Ishikawa (cell line): ENCODE measurements around the gene RAC2.

Experiments
- CEBPB ChIP-seq: IDR thresholded peaks from 2 replicates; pipeline ENCODE4 v1.6.1; 2012
- CREB1 ChIP-seq: IDR thresholded peaks from 2 replicates; pipeline ENCODE4 v1.6.1; 2012; ENCODE audit warnings: low read depth
- EGR1 ChIP-seq: IDR thresholded peaks from 2 replicates; pipeline ENCODE4 v1.6.1; 2012
- EP300 ChIP-seq: IDR thresholded peaks from 2 replicates; pipeline ENCODE4 v1.6.1; 2012; ENCODE audit warnings: borderline replicate concordance
- FOXM1 ChIP-seq: IDR thresholded peaks from 2 replicates; pipeline ENCODE4 v1.6.1; 2012; ENCODE audit warnings: low read depth, borderline replicate concordance
- NFIC ChIP-seq: IDR thresholded peaks from 2 replicates; pipeline ENCODE4 v1.6.1; 2012
- RAD21 ChIP-seq: IDR thresholded peaks from 2 replicates; pipeline ENCODE4 v1.6.1; 2012; ENCODE audit warnings: low read depth
- TAF1 ChIP-seq: IDR thresholded peaks from 2 replicates; pipeline ENCODE4 v1.6.1; 2012; ENCODE audit warnings: low read depth, mild to moderate bottlenecking
- TCF12 ChIP-seq: IDR thresholded peaks from 2 replicates; pipeline ENCODE4 v1.6.1; 2012; ENCODE audit warnings: low read depth
- TEAD4 ChIP-seq: IDR thresholded peaks from 2 replicates; pipeline ENCODE4 v1.6.1; 2012
- USF1 ChIP-seq: IDR thresholded peaks from 2 replicates; pipeline ENCODE4 v1.6.1; 2012
- YY1 ChIP-seq: IDR thresholded peaks from 2 replicates; pipeline ENCODE4 v1.6.1; 2012; ENCODE audit warnings: low read depth
- ZBTB7A ChIP-seq: IDR thresholded peaks from 2 replicates; pipeline ENCODE4 v1.6.1; 2012; ENCODE audit warnings: low read depth
- TF ChIP-seq, protein P1 (sequence below): IDR thresholded peaks from 2 replicates; pipeline ENCODE4 v1.6.1; 2012
- TF ChIP-seq, protein P2 (sequence below): IDR thresholded peaks from 2 replicates; pipeline ENCODE4 v1.6.1; 2012; ENCODE audit warnings: low read depth, mild to moderate bottlenecking

The RAC2 gene

DNA sequence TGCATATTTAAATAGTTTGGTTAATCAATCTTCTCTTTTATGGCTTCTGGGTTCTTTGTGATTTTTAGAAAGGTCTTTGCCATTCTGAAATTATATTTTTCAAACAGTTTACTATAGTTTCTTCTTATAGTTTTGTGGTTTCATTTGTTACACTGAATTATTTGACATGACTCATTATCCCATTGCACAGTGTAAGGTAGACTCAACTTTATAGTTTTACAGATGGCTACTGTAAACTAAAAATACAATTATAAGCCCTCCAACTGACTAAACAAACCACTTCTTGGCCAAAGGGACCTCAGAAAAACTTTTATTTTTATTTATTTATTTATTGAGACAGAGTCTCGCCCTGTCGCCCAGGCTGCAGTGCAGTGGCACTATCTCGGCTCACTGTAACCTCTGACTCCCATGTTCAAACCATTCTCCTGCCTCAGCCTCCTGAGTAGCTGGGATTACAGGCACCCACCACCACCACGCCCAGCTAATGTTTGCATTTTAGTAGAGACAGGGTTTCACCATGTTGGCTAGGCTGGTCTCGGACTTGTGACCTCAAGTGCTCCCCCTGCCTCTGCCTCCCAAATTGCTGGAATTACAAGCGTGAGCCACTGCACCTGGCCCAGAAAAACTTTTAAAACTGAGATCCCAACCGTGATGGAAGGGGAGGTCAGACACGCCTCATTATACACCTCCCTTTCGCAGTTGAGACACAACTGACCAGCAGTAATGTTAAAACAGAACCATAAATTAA lies 14.1 kb upstream of the RAC2 start:
- TF ChIP-seq USF1 (no peak), CREB1 (no peak), YY1 (no peak), TEAD4 (no peak), NFIC (no peak), EGR1 (no peak), FOXM1 (no peak), CEBPB (no peak), ZBTB7A (no peak), EP300 (no peak), TAF1 (no peak), TCF12 (no peak), RAD21 (no peak)
- TF ChIP-seq, protein P1, sequence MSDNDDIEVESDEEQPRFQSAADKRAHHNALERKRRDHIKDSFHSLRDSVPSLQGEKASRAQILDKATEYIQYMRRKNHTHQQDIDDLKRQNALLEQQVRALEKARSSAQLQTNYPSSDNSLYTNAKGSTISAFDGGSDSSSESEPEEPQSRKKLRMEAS = no peak
- TF ChIP-seq, protein P2, sequence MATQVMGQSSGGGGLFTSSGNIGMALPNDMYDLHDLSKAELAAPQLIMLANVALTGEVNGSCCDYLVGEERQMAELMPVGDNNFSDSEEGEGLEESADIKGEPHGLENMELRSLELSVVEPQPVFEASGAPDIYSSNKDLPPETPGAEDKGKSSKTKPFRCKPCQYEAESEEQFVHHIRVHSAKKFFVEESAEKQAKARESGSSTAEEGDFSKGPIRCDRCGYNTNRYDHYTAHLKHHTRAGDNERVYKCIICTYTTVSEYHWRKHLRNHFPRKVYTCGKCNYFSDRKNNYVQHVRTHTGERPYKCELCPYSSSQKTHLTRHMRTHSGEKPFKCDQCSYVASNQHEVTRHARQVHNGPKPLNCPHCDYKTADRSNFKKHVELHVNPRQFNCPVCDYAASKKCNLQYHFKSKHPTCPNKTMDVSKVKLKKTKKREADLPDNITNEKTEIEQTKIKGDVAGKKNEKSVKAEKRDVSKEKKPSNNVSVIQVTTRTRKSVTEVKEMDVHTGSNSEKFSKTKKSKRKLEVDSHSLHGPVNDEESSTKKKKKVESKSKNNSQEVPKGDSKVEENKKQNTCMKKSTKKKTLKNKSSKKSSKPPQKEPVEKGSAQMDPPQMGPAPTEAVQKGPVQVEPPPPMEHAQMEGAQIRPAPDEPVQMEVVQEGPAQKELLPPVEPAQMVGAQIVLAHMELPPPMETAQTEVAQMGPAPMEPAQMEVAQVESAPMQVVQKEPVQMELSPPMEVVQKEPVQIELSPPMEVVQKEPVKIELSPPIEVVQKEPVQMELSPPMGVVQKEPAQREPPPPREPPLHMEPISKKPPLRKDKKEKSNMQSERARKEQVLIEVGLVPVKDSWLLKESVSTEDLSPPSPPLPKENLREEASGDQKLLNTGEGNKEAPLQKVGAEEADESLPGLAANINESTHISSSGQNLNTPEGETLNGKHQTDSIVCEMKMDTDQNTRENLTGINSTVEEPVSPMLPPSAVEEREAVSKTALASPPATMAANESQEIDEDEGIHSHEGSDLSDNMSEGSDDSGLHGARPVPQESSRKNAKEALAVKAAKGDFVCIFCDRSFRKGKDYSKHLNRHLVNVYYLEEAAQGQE = no peak

GRCh38 chr22:37256075-37256726 lies 12.1 kb upstream of the RAC2 start:
- TF ChIP-seq FOXM1 (no peak), CEBPB (no peak), TEAD4 (no peak), TCF12 (no peak), CREB1 (no peak), RAD21 (no peak), NFIC (no peak), ZBTB7A (no peak), USF1 (no peak), EP300 (no peak), TAF1 (no peak)
- TF ChIP-seq, protein P1 = no peak
- TF ChIP-seq, protein P2 = no peak

DNA sequence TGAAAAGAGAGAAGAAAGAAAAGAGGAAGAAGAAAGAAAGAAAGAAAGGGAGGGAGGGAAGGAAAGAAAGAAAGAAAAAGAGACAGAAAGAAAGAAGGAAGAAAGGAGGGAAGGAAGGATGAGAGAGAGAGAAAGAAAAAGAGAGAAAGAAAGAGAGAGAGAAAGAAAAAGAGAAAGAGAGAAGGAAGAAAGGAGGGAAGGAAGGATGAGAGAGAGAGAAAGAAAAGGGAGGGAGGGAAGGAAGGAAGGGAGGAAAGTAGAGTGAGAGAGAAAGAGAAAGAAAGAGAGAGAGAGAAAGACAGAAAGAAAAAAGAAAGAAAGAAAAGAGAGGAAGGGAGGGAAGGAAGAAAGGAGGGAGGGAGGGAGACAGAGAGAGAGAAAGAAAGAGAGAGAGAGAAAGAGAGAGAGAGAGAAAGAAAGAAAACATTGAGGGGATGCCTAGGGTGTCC lies 11.5 kb upstream of the RAC2 start:
- no peak for TF ChIP-seq ZBTB7A
- TF ChIP-seq EP300 = no peak
- no peak for TF ChIP-seq FOXM1
- no peak for TF ChIP-seq USF1
- no peak for TF ChIP-seq TCF12
- no peak for TF ChIP-seq CEBPB

DNA sequence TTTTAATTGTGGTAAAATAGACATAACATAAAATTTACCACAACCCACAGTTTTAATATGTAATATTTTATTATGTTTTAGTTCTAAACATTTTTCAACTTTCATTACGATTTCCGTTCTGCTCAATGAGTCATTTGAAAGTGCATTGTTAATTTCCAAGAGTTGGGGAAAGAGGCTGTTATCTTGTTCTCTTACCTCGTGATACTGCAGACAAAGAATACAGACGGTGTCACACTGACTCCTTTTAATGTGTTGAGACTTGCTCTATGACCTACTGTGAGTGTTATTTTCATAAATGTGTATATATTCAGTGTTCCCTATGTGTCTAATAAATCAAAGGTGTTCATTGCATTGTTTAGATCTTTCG lies 10.8 kb upstream of the RAC2 start:
- TF ChIP-seq RAD21 (no peak), ZBTB7A (no peak), FOXM1 (no peak), TCF12 (no peak), TEAD4 (no peak), CREB1 (no peak), USF1 (no peak), EP300 (no peak), YY1 (no peak), CEBPB (no peak), NFIC (no peak), EGR1 (no peak), TAF1 (no peak)
- TF ChIP-seq, protein P1 = no peak
- TF ChIP-seq, protein P2 = no peak
